Measurements from ENCODE around the gene TSPAN4.
A peak's percentile ranks its signal among the peaks of the same experiment; 100 is the strongest.

The TSPAN4 gene

GRCh38 chr11:832529-833113 is 10.0 kb upstream of the TSPAN4 start, which contains the start of gene CD151:
Gene CD151 (plus strand): TSS chr11:832952. CDS start chr11:836070, 3,118 bp downstream.
- peaks cover 39% of the 10 kb centered on the region for H3K36me3 ChIP-seq
- H3K4me3 ChIP-seq (ENCODE audit: low read depth, low read length), result peak within 1 kb of the TSS; percentile 52
- peak within 1 kb of the TSS; percentile 96 for H3K27ac ChIP-seq
- no peaks in the 10 kb centered on the region for H3K27me3 ChIP-seq (ENCODE audit: insufficient read depth, low read depth, severe bottlenecking)
- DNase-seq, result peak; percentile 65
- TF ChIP-seq CTCF (IDR thresholded peaks at IDR 0.05; ENCODE audit: low read depth, low read length), result no peak
- H3K9me3 ChIP-seq (ENCODE audit: severe bottlenecking), result no peaks in the 10 kb centered on the region

DNA sequence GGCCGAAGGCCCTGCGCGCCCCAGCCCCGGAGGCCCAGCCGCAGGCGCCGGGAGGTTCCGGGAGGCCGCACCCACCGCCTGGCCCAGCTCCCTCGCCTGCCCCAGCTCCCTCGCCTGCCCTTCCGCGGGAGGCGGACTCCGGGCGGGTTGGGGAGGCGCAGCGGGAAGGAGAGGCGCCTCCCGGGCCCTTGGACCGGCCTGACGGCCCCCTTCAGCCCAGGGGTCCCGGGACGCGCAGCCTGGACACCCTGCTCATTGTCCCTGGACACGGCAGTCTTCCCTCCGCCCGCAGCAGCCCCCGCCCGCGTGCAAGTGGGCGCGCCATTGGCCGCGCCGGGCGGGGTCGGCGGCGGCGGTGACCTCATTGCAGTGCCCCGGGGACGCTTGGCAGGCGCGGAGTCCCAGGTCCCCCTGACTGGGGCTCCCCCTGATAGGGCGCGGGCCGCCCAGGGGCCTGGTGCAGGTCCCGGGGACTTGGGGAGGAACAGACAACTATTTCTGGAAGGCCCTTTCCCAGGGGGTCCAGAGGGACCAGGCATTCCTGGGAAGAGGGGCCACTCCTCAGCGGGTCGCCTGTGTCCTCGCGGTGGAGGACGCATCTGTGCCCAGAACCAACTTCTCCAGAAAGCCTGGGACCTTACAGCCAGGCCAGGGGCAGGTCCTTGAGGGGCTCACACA is 9.4 kb upstream of the TSPAN4 start:
- Histone ChIP-seq H3K4me3 (ENCODE audit: low read depth, low read length) (peak overlapping the region; percentile 51), H3K36me3 (peaks cover 44% of the 10 kb centered on the region), H3K27ac (peak overlapping the region; percentile 96), H3K9me3 (ENCODE audit: severe bottlenecking) (no peaks in the 10 kb centered on the region), H3K27me3 (ENCODE audit: insufficient read depth, low read depth, severe bottlenecking) (no peaks in the 10 kb centered on the region)
- DNase-seq, result no peak
- no peak for TF ChIP-seq CTCF (IDR thresholded peaks at IDR 0.05; ENCODE audit: low read depth, low read length)

DNA sequence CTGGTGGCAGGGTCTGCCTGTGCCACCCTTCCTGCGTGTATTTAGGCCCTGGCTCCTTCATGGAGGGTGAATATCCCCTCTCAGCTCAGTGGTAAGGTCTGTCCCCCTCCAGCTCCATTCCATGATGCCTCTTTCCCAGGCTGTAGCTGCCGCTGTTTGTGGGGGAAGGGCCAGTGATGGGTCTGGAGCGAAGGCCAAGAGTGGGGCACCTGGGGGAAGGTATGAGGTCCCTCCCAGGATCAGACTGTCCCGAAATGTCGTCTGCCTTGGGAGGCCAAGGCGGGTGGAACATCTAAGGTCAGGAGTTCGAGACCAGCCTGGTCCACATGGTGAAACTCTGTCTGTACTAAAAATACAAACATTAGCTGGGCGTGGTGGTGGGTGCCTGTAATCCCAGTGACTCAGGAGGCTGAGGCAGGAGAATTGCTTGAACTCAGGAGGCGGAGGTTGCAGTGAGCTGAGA is 8.8 kb upstream of the TSPAN4 start:
- no peak for TF ChIP-seq CTCF (IDR thresholded peaks at IDR 0.05; ENCODE audit: low read depth, low read length)
- no peak for DNase-seq
- Histone ChIP-seq H3K27ac (peak overlapping the region; percentile 96), H3K9me3 (ENCODE audit: severe bottlenecking) (no peaks in the 10 kb centered on the region), H3K27me3 (ENCODE audit: insufficient read depth, low read depth, severe bottlenecking) (no peaks in the 10 kb centered on the region), H3K36me3 (peaks cover 50% of the 10 kb centered on the region), H3K4me3 (ENCODE audit: low read depth, low read length) (peak overlapping the region; percentile 51)

- DNase-seq, result no peak
- Histone ChIP-seq H3K27me3 (ENCODE audit: insufficient read depth, low read depth, severe bottlenecking) (no peaks in the 10 kb centered on the region), H3K36me3 (peaks cover 58% of the 10 kb centered on the region), H3K9me3 (ENCODE audit: severe bottlenecking) (no peaks in the 10 kb centered on the region), H3K4me3 (ENCODE audit: low read depth, low read length) (no peak overlapping the region), H3K27ac (peak overlapping the region; percentile 96)
- no peak for TF ChIP-seq CTCF (IDR thresholded peaks at IDR 0.05; ENCODE audit: low read depth, low read length)
Measured at GRCh38 chr11:834371-835316, 8.0 kb upstream of the TSPAN4 start.

DNA sequence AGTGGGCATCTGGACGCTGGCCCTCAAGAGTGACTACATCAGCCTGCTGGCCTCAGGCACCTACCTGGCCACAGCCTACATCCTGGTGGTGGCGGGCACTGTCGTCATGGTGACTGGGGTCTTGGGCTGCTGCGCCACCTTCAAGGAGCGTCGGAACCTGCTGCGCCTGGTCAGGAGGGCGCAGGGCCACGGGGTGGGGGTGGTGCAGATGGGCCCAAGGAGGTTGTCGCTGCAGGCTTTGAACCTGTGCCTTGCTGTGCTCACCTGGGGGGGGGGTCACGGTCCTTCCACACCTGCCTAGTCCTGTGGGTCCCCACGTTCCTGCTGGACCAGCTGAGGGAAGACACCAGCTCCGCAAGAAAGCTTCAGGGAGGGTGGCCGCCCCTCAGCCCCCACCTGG is 6.4 kb upstream of the TSPAN4 start:
- Histone ChIP-seq H3K36me3 (peaks cover 74% of the 10 kb centered on the region), H3K4me3 (ENCODE audit: low read depth, low read length) (no peak overlapping the region), H3K27me3 (ENCODE audit: insufficient read depth, low read depth, severe bottlenecking) (no peaks in the 10 kb centered on the region), H3K27ac (no peak overlapping the region), H3K9me3 (ENCODE audit: severe bottlenecking) (no peaks in the 10 kb centered on the region)
- no peak for TF ChIP-seq CTCF (IDR thresholded peaks at IDR 0.05; ENCODE audit: low read depth, low read length)
- DNase-seq, result no peak

All from WERI-Rb-1 (cell line).